HG03060 (cell line): ENCODE results near the gene PITPNC1.
"Not testable (repeated sequence)": the region's sequence is repeated elsewhere in the genome, so short reads cannot be mapped to it uniquely, and the experiment has no call there.

Experiments used
- ATAC-seq: cut with Tn5 transposase; IDR thresholded peaks from one replicate; pipeline ENCODE4 v1.9.1; 2021; ENCODE audit warnings: low read depth, moderate number of reproducible peaks; ENCODE audit not compliant: unreplicated experiment

PITPNC1 gene

DNA sequence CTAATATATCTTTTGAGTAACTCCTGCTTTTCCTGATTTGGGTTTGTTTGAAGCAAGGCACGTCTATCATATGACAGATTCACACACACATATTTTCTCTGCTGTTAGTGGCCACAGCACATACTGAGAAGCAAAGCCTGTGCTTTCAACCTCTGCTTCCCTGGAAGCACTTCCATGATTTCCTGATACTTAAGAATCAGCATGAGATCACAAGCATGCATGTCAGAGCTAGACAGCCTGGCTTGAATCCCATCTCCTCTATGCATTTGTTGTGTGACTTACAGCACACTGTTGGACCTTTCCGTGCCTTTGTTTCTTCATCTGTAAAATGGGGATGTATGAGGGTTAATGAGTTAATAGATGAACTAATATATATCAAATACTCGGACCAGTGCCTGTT, 189.6 kb downstream of the PITPNC1 start:
- no peak for ATAC-seq

DNA sequence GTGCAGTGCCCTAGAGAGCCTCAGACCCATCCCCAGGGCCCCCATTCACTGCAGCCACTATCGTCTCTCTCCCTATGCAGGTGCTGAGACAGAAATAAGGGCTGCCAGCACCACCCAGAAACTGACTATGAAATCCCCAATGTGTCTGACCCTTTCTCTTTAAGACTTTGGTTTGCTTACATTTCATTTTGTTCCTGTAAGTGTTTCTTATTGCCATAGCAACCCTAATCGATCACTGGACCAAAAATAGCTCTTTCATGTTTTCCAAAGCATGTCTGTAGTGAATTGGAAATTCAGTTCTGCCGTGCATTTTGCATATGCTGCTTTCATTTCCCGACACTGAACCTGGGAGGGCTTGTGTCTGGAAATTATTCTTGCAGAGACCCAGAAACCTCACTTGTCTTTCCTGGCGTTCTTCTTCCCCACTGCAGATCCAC, 192.0 kb downstream of the PITPNC1 start:
- ATAC-seq: no peak

DNA sequence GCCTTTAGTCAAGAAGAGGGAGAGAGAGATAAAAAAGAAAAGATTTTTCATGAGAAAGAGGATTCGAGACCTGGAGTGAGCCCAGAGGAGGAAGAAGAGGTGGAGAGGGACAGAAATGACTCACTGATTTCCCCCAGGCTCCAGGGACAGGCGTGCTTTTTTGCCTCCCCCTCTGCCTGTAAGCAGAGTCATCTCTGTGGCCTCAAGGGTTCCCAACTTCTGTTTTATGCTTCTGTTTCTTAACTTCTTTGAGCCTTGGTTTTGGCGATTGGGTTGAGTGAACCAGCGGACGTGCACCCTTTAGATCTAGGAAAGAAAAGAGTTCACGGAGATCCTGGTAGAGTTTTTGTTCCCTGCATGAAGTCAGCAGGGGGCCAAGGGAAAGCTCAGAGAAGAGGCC, 192.8 kb downstream of the PITPNC1 start:
- no peak for ATAC-seq

DNA sequence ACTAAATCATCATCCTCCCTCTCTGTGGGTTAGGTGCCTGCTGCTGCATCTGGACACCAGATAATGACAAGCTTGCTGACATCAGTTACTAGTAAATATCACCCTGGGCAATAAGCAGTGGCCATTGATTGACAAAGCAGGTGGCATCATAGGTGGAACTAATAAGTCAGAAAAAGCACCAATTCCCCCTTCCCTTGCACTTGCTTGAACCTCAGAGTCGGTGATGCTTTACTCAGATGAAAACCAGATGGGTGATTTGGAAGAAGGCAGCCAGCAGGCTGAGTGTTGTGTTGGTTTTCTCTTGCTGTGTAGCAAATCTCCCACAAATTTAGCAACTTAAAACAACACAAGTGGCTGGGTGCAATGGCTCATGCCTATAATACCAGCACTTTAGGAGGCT, 193.7 kb downstream of the PITPNC1 start:
- ATAC-seq: no peak

DNA sequence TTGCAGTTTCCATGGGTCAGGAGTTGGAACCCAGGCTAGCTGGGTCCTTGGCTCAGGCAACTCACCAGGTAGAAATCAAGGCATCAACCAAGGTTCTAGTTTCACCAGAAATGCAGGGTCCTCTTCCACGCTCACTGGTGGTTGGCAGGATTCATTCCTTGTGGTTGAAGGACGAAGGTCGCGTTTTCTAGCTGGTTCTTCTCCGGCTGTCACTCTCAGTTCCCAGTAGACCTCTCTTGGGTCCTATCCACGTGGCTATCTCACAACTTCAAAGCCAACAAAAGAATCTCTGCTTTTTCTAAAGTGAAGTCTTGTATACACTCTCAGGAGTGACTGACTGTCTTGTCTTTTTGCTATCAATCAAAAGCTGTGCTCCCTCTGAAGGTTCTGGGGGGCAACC, 194.4 kb downstream of the PITPNC1 start:
- no peak for ATAC-seq

DNA sequence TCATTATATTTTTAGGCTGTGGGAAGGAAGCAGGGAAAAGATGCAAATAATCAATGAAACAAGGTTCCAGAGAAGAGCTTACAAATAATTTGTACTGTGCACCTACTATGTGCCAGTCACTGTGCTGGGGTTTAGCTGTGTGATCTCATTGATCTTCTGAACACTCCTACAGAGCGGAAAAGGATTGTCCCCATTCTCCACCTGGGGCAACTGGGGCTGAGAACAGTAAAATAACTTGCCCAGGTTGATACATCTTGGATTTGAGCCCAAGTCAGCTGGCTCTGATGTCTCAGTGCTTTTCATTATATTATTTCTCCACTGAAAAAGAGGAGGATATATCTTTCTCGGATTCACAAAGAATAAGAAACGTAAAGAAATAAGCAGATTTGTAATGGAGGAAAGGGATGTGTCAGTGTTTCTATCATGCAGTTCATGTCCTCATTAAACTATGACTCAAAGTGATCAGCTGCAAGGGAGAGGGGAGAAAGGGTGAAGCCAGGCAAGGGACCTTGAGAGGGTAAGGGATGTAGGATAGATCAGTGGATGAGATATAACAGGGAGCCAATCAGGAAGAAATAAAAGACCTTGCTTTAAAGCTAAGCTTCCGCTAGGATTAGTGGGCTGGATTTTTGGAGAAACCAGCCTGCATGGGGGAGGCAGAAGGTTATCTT, 197.0 kb downstream of the PITPNC1 start:
- no peak for ATAC-seq

DNA sequence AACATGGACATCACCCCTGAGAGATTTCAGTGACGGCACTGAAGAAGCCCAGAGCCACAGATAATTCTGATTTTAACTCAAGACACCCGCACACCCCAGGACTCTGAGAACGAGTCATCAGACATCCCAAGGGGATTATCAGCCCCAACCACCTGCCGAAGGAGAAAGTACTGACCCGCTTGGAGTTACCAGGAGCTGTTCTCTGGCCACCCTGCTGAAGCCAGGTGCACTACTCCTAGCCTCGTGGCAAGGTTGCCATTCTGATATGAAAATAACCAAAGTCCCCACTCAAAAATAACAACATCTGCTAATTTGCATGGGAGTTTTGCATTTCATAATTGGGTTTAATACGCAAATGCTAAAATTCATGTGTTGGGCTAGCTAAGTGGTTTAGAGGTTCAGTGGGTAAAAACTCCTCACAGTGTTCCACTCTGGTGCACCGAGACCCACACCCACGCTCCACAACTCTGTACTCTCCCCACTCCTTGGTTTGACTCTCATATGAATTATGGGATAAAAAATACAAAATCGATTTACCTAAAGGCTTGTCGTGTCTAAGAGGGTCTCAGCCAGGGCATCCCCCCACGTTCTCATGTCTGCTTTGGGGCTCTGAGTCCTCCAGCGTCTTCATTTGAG, 197.7 kb downstream of the PITPNC1 start:
- ATAC-seq: no peak

DNA sequence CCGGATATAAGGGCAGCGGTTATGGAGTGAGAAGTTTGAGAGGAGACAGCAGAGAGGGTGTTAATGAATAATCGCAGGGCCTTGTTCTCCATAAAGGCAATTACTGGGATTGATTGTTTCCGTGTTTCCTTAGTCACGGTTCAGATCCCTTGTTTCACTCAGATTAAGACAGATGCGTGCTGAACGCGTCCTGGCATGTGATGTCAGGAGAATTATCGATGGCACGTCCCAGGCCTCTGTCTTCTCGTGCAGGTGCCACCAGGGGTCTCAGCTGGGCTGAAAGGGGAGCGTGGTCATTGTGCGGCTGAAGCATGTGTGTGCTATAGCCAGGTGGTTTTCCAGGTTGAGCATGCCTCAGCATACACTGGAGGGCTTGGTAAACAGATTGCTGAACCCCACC, 198.2 kb downstream of the PITPNC1 start:
- ATAC-seq: no peak

DNA sequence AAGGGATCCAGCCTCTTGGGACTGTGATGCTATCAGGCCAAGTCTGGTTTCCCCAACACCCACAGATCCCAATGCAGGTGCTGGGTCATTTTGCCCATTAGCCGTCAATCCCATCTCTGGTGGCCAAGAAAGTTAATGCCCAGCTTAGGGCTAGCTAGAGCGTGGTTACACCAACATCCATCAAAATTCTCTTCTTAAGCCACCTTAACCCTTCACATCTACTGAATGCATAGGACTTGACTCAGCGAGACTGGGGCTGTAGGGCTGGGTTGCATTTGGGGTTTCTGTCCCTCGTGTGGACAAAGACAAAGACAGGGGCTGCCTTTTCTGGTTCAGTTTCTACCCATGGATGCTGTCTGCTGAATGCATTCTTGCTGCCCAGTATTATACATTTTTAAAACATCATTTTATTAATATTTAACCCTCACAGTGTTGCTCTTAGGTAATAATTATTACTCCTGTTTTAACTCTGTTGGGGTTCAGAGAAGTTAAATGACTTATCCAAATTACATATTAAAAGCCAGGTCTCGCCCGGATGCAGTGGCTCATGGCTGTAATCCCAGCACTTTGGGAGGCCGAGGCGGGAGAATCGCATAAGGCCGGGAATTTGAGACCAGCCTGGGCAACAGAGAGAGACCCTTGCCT, 199.5 kb downstream of the PITPNC1 start:
- ATAC-seq: no peak

DNA sequence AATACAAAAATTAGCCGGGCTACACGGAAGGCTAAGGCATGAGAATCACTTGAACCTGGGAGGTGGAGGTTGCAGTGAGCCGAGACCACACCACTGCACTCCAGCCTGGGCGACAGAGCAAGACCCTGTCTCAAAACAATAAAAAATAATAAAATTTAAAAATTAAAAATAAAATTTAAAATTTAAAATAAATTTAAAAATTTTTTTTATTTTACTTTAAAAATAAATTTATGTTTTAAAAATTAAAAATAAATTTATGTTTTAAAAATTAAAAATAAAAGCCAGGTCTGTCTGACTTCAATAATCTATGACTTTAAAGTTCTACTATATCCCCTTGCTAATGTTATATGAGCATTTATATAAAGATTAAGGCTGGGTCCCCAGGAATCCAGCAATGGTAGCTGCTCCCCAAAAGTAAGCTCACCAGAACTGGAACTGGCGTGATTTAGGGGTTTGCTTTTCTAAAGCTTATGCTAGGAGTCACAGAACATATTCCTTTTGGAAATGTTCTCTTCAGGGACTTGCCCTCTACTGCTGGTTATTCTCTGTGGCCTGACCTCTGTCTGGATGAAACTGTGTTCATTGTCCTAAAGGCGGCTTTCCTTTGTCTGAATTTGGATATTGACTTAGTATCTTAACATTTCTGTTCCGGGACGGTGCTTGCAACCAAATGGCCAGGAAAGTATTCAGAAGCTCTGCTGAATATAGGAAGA, 200.5 kb downstream of the PITPNC1 start:
- ATAC-seq: no peak

DNA sequence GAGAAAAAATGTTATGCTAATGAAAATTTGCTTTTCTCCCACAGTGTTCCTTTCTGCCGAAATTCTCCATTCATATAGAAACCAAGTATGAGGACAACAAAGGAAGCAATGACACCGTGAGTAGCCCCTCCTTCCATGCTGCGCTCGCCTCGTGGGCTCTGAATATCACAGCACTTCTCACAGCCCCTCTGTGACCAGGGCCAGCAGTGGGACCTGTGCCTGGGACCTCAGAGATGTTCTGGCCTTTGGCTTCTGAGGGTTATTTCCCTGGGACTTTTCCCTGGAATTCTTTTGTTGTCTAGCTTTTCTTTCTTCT, 201.0 kb downstream of the PITPNC1 start:
- no peak for ATAC-seq

DNA sequence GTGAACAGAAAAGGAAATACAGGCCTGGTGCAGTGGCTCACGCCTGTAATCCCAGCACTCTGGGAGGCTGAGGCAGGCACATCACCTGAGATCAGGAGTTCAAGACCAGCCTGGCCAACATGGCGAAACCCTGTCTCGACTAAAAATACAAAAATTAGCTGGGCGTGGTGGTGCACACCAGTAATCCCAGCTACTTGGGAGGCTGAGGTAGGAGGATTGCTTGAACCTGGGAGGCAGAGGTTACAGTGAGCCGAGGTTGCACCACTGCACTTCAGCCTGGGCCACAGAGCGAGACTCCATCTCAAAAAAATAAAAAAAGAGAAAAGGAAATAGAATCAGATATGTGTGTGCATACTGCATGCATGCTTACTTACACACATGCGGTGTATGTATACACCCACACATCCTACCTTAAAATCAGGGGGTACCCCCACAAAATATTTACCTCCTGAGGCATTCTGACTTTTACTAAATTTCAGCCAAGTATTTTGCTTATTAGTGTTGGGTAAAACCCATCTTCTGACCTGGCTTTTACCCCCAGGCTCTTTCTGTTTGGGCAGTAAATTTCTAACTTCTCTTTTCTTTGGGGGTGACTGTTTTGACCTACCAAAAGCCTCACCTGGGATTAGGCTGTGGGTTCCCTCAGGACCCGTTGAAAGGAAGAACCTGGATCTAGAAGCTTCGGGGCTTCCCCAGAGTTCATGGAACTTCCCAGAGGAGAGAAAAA, 201.8 kb downstream of the PITPNC1 start:
- not testable (repeated sequence) for ATAC-seq

DNA sequence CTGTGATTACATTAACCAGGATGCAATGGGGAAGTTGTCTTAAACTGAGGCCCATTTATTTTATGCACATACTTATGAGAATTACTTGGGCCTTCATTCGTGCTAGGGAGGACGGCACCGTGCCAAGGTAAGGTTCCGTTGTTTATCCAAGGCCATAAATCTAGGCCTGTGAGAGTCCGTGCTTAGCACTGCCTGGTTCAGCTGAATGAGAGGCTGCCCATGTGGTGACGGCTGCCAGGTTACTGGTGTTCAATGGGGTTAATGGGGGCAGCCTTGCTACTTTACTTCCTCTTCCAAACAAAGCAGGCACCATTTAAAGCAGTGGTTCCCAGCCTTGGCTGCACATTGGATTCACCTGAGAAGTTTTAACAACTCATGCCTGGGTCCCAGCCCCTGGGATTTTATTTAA, 205.6 kb downstream of the PITPNC1 start:
- no peak for ATAC-seq

DNA sequence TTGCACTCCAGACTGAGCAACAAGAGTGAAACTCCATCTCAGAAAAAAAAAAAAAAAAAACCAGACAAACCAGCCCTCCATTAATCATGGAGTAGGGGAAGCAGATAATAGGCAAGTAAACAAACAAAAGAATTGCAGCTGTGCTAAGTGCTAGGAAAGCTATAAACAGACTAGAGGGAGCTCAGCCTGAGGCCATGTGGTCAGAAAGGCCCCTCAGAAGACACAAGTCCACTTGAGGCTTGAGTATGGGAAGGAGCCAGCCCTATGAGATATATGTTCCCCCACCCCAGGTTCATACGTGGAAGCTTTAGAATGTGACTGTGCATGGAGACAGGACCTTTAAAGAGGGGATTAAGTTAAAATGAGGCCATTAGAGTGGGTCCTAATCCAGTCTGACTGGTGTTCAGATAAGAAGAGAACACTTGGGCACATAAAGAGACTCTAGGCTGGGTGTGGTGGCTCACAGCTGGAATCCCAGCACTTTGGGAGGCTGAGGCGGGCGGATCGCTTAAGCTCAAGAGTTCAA, 208.1 kb downstream of the PITPNC1 start:
- no peak for ATAC-seq

DNA sequence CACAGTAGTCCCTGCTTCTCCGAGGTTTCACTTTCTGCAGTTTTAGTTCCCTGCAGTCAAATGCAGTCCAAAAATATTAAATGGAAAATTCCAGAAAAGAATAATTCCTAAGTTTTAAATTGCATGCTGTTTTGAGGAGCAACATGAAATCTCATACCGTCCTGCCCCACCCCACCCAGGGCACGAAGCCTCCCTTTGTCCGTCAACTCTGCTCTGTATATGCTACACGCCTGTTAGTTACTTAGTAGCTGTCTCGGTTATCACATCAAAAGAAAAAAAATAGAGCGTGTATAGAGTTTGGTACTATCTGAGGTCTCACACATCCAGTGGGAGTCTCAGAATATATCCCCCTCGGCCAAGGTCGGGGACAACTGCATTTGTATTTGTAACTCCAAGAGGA, 211.2 kb downstream of the PITPNC1 start:
- ATAC-seq: no peak

DNA sequence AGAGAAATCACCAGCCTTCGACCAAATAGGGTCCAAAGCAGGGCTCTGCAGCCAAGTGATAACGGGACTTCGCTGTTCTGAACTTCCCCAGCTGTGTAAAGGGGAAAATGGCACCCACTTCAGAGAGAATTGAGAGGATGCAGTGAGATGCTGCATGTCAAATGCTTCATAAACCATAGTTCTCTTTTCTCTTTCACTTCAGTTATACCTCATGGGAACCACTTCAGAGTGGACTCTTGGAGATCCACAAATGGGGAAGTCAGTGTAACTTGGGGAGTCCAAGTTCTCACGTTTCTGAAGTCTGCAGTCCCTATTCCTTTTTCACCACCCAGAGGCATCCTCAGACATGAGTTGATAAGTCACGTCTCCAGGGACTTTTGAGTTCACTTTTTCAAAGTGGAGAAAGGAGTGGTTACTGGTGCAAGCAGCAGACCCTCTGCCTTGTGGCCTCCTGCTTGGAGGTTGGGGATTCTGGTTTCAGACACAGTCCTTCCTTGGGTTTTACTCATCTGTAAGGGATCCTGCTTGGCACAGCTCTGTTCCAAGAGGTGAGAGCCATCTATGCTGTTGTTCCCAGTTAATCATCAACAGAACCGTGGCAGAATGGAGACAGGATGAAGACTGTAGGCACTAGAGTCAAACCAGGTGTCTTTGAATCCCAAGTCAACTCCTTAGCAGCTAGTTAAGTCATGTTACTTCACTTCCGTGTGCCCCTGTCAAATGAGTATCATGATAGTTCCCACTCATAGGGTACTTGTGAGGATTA, 217.2 kb downstream of the PITPNC1 start:
- no peak for ATAC-seq

DNA sequence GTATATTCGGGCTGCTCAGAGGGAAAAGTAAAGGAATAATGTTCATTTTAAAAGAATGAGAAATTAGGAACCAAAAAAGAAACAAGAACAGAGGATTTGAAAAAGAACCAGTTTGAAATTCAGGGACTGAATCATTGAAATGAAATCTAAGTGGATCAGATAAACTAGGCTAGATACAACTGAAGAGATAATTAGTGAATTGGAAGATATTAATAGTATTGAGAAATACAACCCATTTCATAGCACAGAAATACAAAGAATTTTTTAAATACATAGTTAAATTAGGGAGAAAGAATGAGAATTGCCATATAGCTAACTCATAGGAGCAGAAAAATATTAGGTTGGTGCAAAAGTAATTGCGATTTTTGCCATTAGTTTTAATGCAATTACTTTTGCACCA, 223.3 kb downstream of the PITPNC1 start:
- no peak for ATAC-seq

DNA sequence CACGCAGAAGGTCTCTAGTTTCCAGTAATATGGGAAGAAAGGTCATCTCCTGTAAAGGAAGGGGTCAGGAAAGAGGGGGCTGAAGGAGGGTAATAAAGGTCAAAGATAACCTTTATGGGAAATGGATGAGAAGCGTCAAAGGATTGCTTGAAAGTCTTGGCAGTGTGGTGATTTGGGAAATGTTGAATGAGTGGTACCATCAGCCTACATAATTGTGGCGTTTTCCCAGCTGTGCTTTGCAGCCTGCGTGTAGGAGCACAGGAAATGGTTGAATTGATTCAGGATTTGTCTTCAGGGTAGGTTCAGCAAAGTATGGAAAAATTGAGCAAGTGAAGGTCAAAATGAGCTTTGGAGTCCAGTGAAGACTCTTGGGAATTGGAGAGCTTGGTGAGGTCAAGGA, 224.8 kb downstream of the PITPNC1 start:
- no peak for ATAC-seq

DNA sequence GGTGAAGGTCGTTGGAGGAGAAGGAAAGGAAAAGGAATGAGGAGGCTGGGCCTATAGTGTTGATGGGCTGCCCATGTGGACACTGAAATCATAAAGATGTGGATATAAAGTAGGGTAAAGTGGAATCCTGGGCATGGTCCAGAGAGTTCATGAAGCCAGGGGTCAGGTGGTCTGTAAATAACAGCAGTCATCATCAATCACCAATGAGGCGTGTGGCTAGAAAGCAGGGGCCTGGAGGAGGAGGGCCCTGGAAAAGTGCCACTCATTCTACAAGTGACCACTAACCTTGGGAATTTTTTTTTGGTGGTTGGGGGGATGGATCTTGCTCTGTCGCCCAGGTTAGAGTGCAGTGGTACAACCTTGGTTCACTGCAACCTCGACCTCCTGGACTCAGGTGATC, 225.4 kb downstream of the PITPNC1 start:
- ATAC-seq: no peak

DNA sequence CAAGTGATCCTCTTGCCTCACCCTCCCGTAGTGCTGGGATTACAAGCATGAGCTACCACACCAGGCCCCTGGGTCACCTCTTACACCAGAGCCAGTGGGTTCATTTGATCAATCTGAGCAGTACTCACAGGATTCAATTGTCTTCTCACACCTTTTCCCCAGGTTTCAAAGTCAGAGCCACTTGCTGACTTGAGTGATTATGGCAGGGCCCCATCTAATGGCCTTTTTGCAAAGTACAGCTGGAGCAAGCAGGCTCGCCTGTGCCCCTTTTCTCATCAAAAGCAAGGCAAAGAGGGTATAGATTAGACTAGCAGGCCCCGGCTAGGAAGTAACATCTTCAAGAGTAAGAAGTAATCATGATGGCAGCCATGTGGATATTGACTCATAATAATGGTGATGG, 225.9 kb downstream of the PITPNC1 start:
- no peak for ATAC-seq
